ENCODE results near the gene ITPR3. TPM values are rescaled to one million over a fixed set of nuclear protein-coding genes. Genes with fewer than 3 reads are reported as not detected.

The ITPR3 gene
- total and polyA plus RNA-seq, 2 experiments from 2014 or later = 4.9 to 10.4 TPM

- Histone ChIP-seq H3K9ac (no peak overlapping the region), H3K27ac (no peak overlapping the region), H3K9me2 (ENCODE audit: insufficient read depth) (no peaks in the 10 kb centered on the region), H2AFZ (no peak overlapping the region), H4K20me1 (ENCODE audit: insufficient read depth) (no peaks in the 10 kb centered on the region), H3K4me1 (ENCODE audit: insufficient read depth) (no peaks in the 10 kb centered on the region), H3K9me3 (ENCODE audit: low read depth) (no peaks in the 10 kb centered on the region), H3K36me3 (ENCODE audit: low read depth) (no peaks in the 10 kb centered on the region), H3K4me3 (no peak overlapping the region), H3K4me2 (ENCODE audit: unreplicated experiment) (no peak overlapping the region), H3K27me3 (replicated peaks; ENCODE audit: insufficient read depth) (no peaks in the 10 kb centered on the region), H3F3A (ENCODE audit: insufficient read depth) (no peaks in the 10 kb centered on the region), H3K79me2 (ENCODE audit: insufficient read depth) (no peaks in the 10 kb centered on the region)
- in situ Hi-C loops (cut with MboI) = no loop called here
- TF ChIP-seq EZH2phosphoT487 (IDR thresholded peaks at IDR 0.05; ENCODE audit: insufficient read depth, low read depth) = no peak
- no peak for TF ChIP-seq EZH2 (IDR thresholded peaks at IDR 0.05; ENCODE audit: insufficient read depth, poor library complexity, severe bottlenecking)
- no peak for DNase-seq
- 75 to 78% methylated on average over 15 of the region's 18 CpGs for WGBS, 2 experiments (ENCODE audit: low coverage in 1 of 2, low lambda C conversion rate in 2 of 2, missing lambda C conversion rate in 2 of 2)
These were observed 114.1 kb downstream of the ITPR3 start for GRCh38 chr6:33735216-33735615.

GRCh38 chr6:33737267-33738026 is 116.3 kb downstream of the ITPR3 start:
- no peak for TF ChIP-seq EZH2phosphoT487 (IDR thresholded peaks at IDR 0.05; ENCODE audit: insufficient read depth, low read depth)
- no peak for TF ChIP-seq EZH2 (IDR thresholded peaks at IDR 0.05; ENCODE audit: insufficient read depth, poor library complexity, severe bottlenecking)
- DNase-seq = no peak
- in situ Hi-C loops (cut with MboI) = no loop called here
- Histone ChIP-seq H2AFZ (no peak overlapping the region), H3K4me2 (ENCODE audit: unreplicated experiment) (no peak overlapping the region), H3K27me3 (replicated peaks; ENCODE audit: insufficient read depth) (no peaks in the 10 kb centered on the region), H3K36me3 (ENCODE audit: low read depth) (no peaks in the 10 kb centered on the region), H3K4me1 (ENCODE audit: insufficient read depth) (no peaks in the 10 kb centered on the region), H3K9ac (no peak overlapping the region), H3F3A (ENCODE audit: insufficient read depth) (no peaks in the 10 kb centered on the region), H3K27ac (no peak overlapping the region), H4K20me1 (ENCODE audit: insufficient read depth) (no peaks in the 10 kb centered on the region), H3K9me3 (ENCODE audit: low read depth) (no peaks in the 10 kb centered on the region), H3K4me3 (no peak overlapping the region), H3K79me2 (ENCODE audit: insufficient read depth) (no peaks in the 10 kb centered on the region), H3K9me2 (ENCODE audit: insufficient read depth) (no peaks in the 10 kb centered on the region)
- WGBS, 2 experiments (ENCODE audit: low coverage in 1 of 2, low lambda C conversion rate in 2 of 2, missing lambda C conversion rate in 2 of 2) = 88 to 92% methylated on average over 15 of the region's 15 CpGs

GRCh38 chr6:33738153-33738552 is 117.0 kb downstream of the ITPR3 start:
- H3K9ac ChIP-seq = no peak overlapping the region
- H3F3A ChIP-seq (ENCODE audit: insufficient read depth) = no peaks in the 10 kb centered on the region
- no peak overlapping the region for H3K27ac ChIP-seq
- DNase-seq = no peak
- H4K20me1 ChIP-seq (ENCODE audit: insufficient read depth) = no peaks in the 10 kb centered on the region
- H3K9me2 ChIP-seq (ENCODE audit: insufficient read depth) = no peaks in the 10 kb centered on the region
- no peaks in the 10 kb centered on the region for H3K4me1 ChIP-seq (ENCODE audit: insufficient read depth)
- no peak overlapping the region for H3K4me3 ChIP-seq
- no peaks in the 10 kb centered on the region for H3K36me3 ChIP-seq (ENCODE audit: low read depth)
- TF ChIP-seq EZH2 (IDR thresholded peaks at IDR 0.05; ENCODE audit: insufficient read depth, poor library complexity, severe bottlenecking) (no peak), EZH2phosphoT487 (IDR thresholded peaks at IDR 0.05; ENCODE audit: insufficient read depth, low read depth) (no peak)
- WGBS, 2 experiments (ENCODE audit: low coverage in 1 of 2, low lambda C conversion rate in 2 of 2, missing lambda C conversion rate in 2 of 2) = 82 to 84% methylated on average over 9 of the region's 9 CpGs
- H2AFZ ChIP-seq = no peak overlapping the region
- H3K27me3 ChIP-seq (replicated peaks; ENCODE audit: insufficient read depth) = 0 out of 2 replicates have a peak, but pooled peaks cover 2% of the 10 kb centered on the region
- no peaks in the 10 kb centered on the region for H3K9me3 ChIP-seq (ENCODE audit: low read depth)
- in situ Hi-C loops (cut with MboI) = no loop called here
- H3K4me2 ChIP-seq (ENCODE audit: unreplicated experiment) = no peak overlapping the region
- no peaks in the 10 kb centered on the region for H3K79me2 ChIP-seq (ENCODE audit: insufficient read depth)

- H3K27ac ChIP-seq = no peak overlapping the region
- H3K4me3 ChIP-seq = no peak overlapping the region
- H4K20me1 ChIP-seq (ENCODE audit: insufficient read depth) = no peaks in the 10 kb centered on the region
- H3K79me2 ChIP-seq (ENCODE audit: insufficient read depth) = no peaks in the 10 kb centered on the region
- 0 out of 2 replicates have a peak, but pooled peaks cover 6% of the 10 kb centered on the region for H3K27me3 ChIP-seq (replicated peaks; ENCODE audit: insufficient read depth)
- H3K36me3 ChIP-seq (ENCODE audit: low read depth) = no peaks in the 10 kb centered on the region
- TF ChIP-seq EZH2 (IDR thresholded peaks at IDR 0.05; ENCODE audit: insufficient read depth, poor library complexity, severe bottlenecking) (no peak), EZH2phosphoT487 (IDR thresholded peaks at IDR 0.05; ENCODE audit: insufficient read depth, low read depth) (no peak)
- no peak overlapping the region for H3K9ac ChIP-seq
- H3K4me1 ChIP-seq (ENCODE audit: insufficient read depth) = no peaks in the 10 kb centered on the region
- no peak overlapping the region for H2AFZ ChIP-seq
- H3F3A ChIP-seq (ENCODE audit: insufficient read depth) = no peaks in the 10 kb centered on the region
- WGBS, 2 experiments (ENCODE audit: low coverage in 1 of 2, low lambda C conversion rate in 2 of 2, missing lambda C conversion rate in 2 of 2) = 67 to 69% methylated on average over 5 of the region's 5 CpGs
- in situ Hi-C loops (cut with MboI) = no loop called here
- DNase-seq = no peak
- no peaks in the 10 kb centered on the region for H3K9me3 ChIP-seq (ENCODE audit: low read depth)
- H3K4me2 ChIP-seq (ENCODE audit: unreplicated experiment) = no peak overlapping the region
- H3K9me2 ChIP-seq (ENCODE audit: insufficient read depth) = no peaks in the 10 kb centered on the region
These were observed 117.8 kb downstream of the ITPR3 start for GRCh38 chr6:33738879-33739278.

All from GM23248 (cell line).